Epithelial cell of esophagus (primary cell): ENCODE results near the gene TAPT1.
A peak's percentile ranks its signal among the peaks of the same experiment; 100 is the strongest.

Experiments
- DNase-seq: peaks from one replicate; pipeline ENCODE4 v3.0.0; 2010; ENCODE audit warnings: low read depth
- H3K4me3 ChIP-seq: 2 replicates; pipeline ENCODE4 v1.5.1; 2011; ENCODE audit warnings: mild to moderate bottlenecking, low read length, control low read depth
- TF ChIP-seq, protein P1 (sequence below): IDR thresholded peaks from 2 replicates; pipeline ENCODE4 v1.5.1; 2011; ENCODE audit warnings: low read depth, mild to moderate bottlenecking, low read length, control low read depth, inconsistent platforms; ENCODE audit not compliant: insufficient read depth; ENCODE audit errors: missing control alignments

Gene TAPT1

DNA sequence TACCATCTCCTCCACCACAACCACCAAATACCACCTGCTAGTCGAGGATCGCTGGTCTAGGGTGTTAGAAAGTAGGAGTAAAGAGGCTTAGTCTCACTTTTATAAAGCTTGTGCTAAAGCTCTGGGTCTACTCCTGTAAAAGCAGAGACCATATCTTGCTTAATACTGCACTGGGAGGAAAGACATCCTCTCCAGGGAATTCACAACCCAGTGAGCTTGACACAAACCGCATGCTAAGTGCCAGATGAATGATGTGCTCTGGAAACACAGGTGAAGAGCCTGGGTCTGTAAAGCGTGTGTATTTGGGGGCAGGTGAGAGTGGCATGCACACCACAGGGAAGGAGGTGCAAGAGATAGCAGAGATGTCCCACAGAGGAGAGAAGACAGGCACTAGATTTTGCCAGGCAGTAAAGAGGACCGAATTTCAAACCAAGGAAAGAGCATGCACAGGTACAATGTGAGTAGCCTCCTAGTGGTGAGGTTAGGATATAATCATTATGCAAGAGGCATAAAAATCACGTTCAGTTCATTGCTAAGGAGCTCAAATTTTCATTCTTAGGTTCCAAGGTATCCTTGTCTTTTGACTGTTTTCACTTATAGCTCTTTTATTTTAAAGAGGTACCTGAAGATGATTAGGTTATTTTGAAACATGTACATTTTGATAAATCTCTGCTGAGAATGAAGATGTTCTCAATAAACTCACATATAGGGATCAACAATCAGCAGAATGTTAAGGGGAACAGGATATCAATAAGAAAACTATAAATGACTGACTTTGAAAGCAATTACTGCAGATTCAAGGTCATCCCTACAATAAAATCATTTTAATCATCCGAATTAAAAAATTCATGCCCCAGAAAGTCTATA lies 20.7 kb downstream of the TAPT1 start:
- DNase-seq = peak; percentile 46
- TF ChIP-seq, protein P1, sequence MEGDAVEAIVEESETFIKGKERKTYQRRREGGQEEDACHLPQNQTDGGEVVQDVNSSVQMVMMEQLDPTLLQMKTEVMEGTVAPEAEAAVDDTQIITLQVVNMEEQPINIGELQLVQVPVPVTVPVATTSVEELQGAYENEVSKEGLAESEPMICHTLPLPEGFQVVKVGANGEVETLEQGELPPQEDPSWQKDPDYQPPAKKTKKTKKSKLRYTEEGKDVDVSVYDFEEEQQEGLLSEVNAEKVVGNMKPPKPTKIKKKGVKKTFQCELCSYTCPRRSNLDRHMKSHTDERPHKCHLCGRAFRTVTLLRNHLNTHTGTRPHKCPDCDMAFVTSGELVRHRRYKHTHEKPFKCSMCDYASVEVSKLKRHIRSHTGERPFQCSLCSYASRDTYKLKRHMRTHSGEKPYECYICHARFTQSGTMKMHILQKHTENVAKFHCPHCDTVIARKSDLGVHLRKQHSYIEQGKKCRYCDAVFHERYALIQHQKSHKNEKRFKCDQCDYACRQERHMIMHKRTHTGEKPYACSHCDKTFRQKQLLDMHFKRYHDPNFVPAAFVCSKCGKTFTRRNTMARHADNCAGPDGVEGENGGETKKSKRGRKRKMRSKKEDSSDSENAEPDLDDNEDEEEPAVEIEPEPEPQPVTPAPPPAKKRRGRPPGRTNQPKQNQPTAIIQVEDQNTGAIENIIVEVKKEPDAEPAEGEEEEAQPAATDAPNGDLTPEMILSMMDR = peak; percentile 69
- H3K4me3 ChIP-seq = no peak overlapping the region

DNA sequence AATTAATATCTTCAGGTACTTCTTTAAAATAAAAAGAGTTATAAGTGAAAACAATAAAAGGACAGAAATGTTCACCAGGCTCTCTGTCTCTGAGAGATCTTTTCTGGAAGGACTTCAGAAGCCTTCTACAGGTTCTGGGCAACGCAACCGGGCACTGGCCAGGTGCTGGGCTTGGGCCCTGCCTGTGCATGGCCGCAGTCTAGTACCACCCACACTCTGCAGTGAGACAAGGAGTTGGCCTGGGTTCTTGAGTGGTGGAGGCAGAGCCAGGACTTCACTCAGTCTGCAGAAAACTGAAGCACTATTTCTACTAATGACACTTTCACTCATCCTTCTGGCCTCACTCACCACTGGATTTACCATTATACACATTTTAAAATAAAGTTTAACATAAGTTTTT lies 21.8 kb downstream of the TAPT1 start:
- TF ChIP-seq, protein P1 = no peak
- H3K4me3 ChIP-seq = no peak overlapping the region
- DNase-seq = no peak

DNA sequence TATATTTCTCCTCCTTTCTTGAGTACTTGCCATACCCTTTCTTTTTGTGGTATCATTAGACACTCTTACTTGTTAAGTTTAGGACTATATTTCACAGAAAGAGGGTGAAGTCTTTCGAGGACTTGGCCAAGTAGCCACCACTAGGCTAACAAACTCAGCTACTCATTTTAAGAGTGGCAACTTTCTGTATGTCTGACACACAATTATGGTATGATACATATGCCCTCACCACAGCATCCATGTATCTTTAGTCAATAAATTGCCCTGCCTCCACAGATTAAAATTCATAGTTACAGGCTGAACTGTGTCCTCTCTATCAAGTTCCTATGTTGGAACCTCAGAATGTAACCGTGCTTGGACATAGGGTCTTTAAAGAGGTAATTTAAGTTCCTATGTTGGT lies 23.2 kb downstream of the TAPT1 start:
- no peak for DNase-seq
- TF ChIP-seq, protein P1 = no peak
- no peak overlapping the region for H3K4me3 ChIP-seq

DNA sequence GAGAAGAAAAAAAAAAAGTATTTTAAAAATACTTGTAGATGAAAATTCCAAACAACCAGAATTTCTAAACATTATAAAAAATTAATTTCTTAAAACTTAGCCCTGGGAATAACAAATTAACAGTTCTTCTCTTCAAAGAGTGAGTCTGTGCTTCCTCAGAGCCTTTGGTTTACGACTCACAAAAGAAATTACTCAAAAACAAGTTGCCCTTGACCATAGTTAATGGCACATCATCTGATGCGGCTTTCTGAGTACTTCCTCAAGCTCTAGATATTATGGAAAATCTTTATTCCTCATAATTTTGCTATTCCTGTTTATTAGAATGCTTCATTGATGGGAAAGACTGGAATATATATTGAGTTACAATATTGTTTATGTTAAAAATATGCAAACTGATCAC lies 23.7 kb downstream of the TAPT1 start:
- TF ChIP-seq, protein P1 = no peak
- no peak overlapping the region for H3K4me3 ChIP-seq

DNA sequence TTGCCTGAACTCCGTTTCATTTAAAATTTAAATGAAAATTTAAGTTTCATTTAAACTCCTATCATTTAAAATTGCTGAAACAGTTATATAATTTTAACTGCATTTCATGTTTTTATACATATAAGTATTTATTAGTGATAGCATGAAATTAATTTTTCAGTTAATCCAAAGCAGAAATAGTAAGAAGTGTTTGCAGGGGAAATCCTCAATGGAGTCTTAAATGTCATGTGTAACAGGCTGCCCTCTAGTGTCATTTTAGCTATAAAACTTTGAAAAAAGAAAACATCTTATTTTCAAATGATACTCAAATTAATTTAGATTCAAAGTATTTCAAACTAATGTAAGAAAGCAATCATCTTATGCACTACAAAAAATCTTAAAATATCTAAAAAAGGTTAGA lies 27.2 kb downstream of the TAPT1 start:
- peak; percentile 28 for DNase-seq

More for the DNA sequence above, 23.7 kb downstream of the TAPT1 start:
- peak; percentile 33 for DNase-seq

DNA sequence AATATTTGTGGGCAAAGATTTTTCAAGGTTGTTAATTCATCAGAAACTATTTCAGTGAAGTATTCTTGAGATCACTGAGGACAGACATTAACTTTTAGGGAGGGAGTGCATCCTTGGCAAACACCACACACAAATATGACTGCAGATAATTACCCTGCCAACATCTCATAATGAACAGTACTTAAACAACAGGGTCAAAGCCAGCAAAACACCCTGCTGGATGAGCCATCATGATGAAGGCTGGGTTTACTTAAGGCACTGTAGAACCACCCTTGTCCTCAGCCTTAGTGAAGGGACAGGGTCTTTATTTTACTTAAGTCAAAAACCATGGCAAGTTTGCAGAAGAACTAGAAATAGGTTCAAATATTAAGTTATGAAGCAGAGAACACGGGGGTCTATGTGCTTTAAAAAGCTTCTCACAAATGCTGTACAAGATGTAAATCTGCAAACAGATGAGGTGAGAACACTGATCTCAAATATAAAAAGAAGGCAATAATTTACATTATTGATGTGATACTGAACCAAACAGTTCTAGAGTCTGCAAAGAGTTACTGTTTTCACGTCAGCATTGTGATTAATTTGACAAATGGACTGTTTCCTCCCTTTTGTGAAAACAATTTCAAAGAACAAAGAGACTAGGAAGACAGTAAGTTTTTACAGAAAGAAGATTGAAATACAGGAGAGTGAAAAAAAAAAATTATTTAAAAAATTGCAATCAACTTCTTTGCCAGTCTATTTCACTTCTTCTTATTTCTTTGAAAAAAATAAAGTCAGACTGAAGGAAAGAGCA lies 28.2 kb downstream of the TAPT1 start:
- TF ChIP-seq, protein P1 = no peak
- H3K4me3 ChIP-seq = no peak overlapping the region
- no peak for DNase-seq

More for the DNA sequence above, 27.2 kb downstream of the TAPT1 start:
- TF ChIP-seq, protein P1 = peak; percentile 29
- H3K4me3 ChIP-seq = no peak overlapping the region
